Spleen (tissue), 7 donors: Measurements from ENCODE around the gene APOBEC4.

Experiments
- CTCF ChIP-seq, 11 experiments: fragments of 200-600 bp in 7 of 11; fragments of 450-650 bp in 4 of 11; sonication (generic) in 4 of 11; IDR thresholded peaks in 8 of 11; conservative IDR thresholded peaks in 3 of 11; 1 replicate in 7 of 11; 2 replicates in 4 of 11; pipeline versions ENCODE4 v1.4.0 to v1.8.0; 2016 to 2021; ENCODE audit warnings: antibody characterized with exemption in 11 of 11, inconsistent platforms in 4 of 11, mild to moderate bottlenecking in 1 of 11
- POLR2A ChIP-seq, 3 donors: fragments of 450-650 bp; IDR thresholded peaks; one replicate each; pipeline ENCODE4 v1.5.1; 2017; ENCODE audit warnings: antibody characterized with exemption in 3 of 3, mild to moderate bottlenecking in 1 of 3
- donor health status: DM: no; HTN: no; CAD: no; lungs with moderate emphysema.
- donor health status: DM: no; HTN: no; CAD: no.
- donor health status: DM: no; HTN: no; CAD: no.

- TF ChIP-seq CTCF (IDR thresholded peaks at IDR 0.05 in 8 of 11, conservative IDR thresholded peaks at IDR 0.05 in 3 of 11) (no peak), POLR2A (IDR thresholded peaks at IDR 0.05) (no peak)
These were observed 25.7 kb upstream of the APOBEC4 start for GRCh38 chr1:183678819-183679218.
